ENCODE data around the gene ARHGEF4.

The ARHGEF4 gene

GRCh38 chr2:130930740-130931659, 94.3 kb downstream of the ARHGEF4 start:
- DNase-seq, result no peak

GRCh38 chr2:130933501-130933900, 96.8 kb downstream of the ARHGEF4 start:
- no peak for DNase-seq

GRCh38 chr2:130936451-130936850, 99.7 kb downstream of the ARHGEF4 start:
- DNase-seq, result no peak

GRCh38 chr2:130947967-130948366, 111.3 kb downstream of the ARHGEF4 start:
- DNase-seq, result no peak

- DNase-seq, result no peak
Measured at GRCh38 chr2:130949954-130950353, 113.2 kb downstream of the ARHGEF4 start.

GRCh38 chr2:130951018-130951417, 114.3 kb downstream of the ARHGEF4 start:
- no peak for DNase-seq

- no peak for DNase-seq
Measured at GRCh38 chr2:130954873-130955272, 118.2 kb downstream of the ARHGEF4 start.

- no peak for DNase-seq
Measured at GRCh38 chr2:130957915-130958314, 121.2 kb downstream of the ARHGEF4 start.

- DNase-seq, result no peak
Measured at GRCh38 chr2:130963196-130963848, 126.6 kb downstream of the ARHGEF4 start.

GRCh38 chr2:130963849-130964793, 127.4 kb downstream of the ARHGEF4 start:
- DNase-seq, result no peak

- no peak for DNase-seq
Measured at GRCh38 chr2:130964931-130965330, 128.2 kb downstream of the ARHGEF4 start.

- no peak for DNase-seq
Measured at GRCh38 chr2:130966149-130966774, 129.5 kb downstream of the ARHGEF4 start.

- DNase-seq, result no peak
Measured at GRCh38 chr2:130966775-130967490, 130.2 kb downstream of the ARHGEF4 start.

- DNase-seq, result no peak
Measured at GRCh38 chr2:130972410-130972809, 135.7 kb downstream of the ARHGEF4 start.

- DNase-seq, result no peak
Measured at GRCh38 chr2:130975729-130976128, 139.0 kb downstream of the ARHGEF4 start.

- no peak for DNase-seq
Measured at GRCh38 chr2:130976591-130977237, 140.0 kb downstream of the ARHGEF4 start.

- no peak for DNase-seq
Measured at GRCh38 chr2:130977461-130978050, 140.8 kb downstream of the ARHGEF4 start.

GRCh38 chr2:130981667-130982066, 145.0 kb downstream of the ARHGEF4 start:
- no peak for DNase-seq

GRCh38 chr2:130985206-130985780, 148.6 kb downstream of the ARHGEF4 start:
- DNase-seq, result no peak

- no peak for DNase-seq
Measured at GRCh38 chr2:130985831-130986649, 149.3 kb downstream of the ARHGEF4 start.

All from SHP77 treated with DMSO at 0.1 percent for 48 hours (cell line).